CD4-positive, alpha-beta T cell (primary cell): ENCODE measurements around the gene PAIP2. TPM values are rescaled to one million over a fixed set of nuclear protein-coding genes. Genes with fewer than 3 reads are reported as not detected.
A peak's percentile ranks its signal among the peaks of the same experiment; 100 is the strongest.

Source experiments
- ATAC-seq: fragments of 200-7000 bp; cut with Tn5 transposase; one replicate; pipeline ENCODE4 v1.10.0; 2022; ENCODE audit warnings: mild to moderate bottlenecking; ENCODE audit not compliant: poor library complexity
- CTCF ChIA-PET: fragments of 350-600 bp; sonication (Branson Sonifier 250); formaldehyde crosslinking; loops from one replicate; lab custom pipeline; 2021; ENCODE audit warnings: antibody characterized with exemption, inconsistent platforms; lab: Charles Lee
- POLR2A ChIA-PET: fragments of 350-600 bp; sonication (Branson Sonifier 250); formaldehyde crosslinking; loops from one replicate; lab custom pipeline; 2021; ENCODE audit warnings: antibody characterized with exemption, inconsistent platforms; lab: Charles Lee
- DNase-seq, 14 experiments: peaks; one replicate each; pipeline ENCODE4 v3.0.0-alpha.2; 2013 to 2020; ENCODE audit warnings: mixed read lengths in 2 of 14
- H3K27ac ChIP-seq, 2 donors: one replicate each; pipeline versions ENCODE4 v1.5.1 to v1.7.0; 2013; ENCODE audit warnings: low read length in 2 of 2, low read depth in 1 of 2, mild to moderate bottlenecking in 1 of 2
- H3K27me3 ChIP-seq, 2 experiments: 1 replicate in 1 of 2; 2 replicates in 1 of 2; pipeline versions ENCODE4 v1.6.1 to v1.7.0; 2013; ENCODE audit warnings: low read length in 2 of 2, control low read depth in 1 of 2, mild to moderate bottlenecking in 1 of 2, moderate library complexity in 1 of 2; ENCODE audit not compliant: insufficient read depth in 2 of 2, control insufficient read depth in 1 of 2
- H3K36me3 ChIP-seq: one replicate; pipeline ENCODE4 v1.6.1; 2013; ENCODE audit warnings: low read length, control low read depth; ENCODE audit not compliant: insufficient read depth
- H3K4me1 ChIP-seq: one replicate; pipeline ENCODE4 v1.6.1; 2013; ENCODE audit warnings: low read length, control low read depth; ENCODE audit not compliant: insufficient read depth
- H3K4me3 ChIP-seq: one replicate; pipeline ENCODE4 v1.5.1; 2013; ENCODE audit warnings: mild to moderate bottlenecking, low read length, moderate library complexity
- H3K9me3 ChIP-seq, 2 experiments: 1 replicate in 1 of 2; 2 replicates in 1 of 2; pipeline versions ENCODE4 v1.6.1 to v1.7.0; 2013; ENCODE audit warnings: low read length in 2 of 2, mild to moderate bottlenecking in 2 of 2, control low read depth in 1 of 2, moderate library complexity in 1 of 2; ENCODE audit not compliant: control insufficient read depth in 1 of 2, insufficient read depth in 1 of 2
- H3K27ac Mint-ChIP-seq: one replicate; pipeline ENCODE4 v1.8.0; 2020; ENCODE audit warnings: mixed read lengths
- H3K27me3 Mint-ChIP-seq: one replicate; pipeline ENCODE4 v1.8.0; 2021; ENCODE audit warnings: mixed read lengths
- H3K36me3 Mint-ChIP-seq: one replicate; pipeline ENCODE4 v1.8.0; 2021; ENCODE audit warnings: low read depth, mixed read lengths
- H3K4me1 Mint-ChIP-seq: one replicate; pipeline ENCODE4 v1.8.0; 2021; ENCODE audit warnings: low read depth, mixed read lengths
- H3K4me3 Mint-ChIP-seq: one replicate; pipeline ENCODE4 v1.8.0; 2020; ENCODE audit warnings: mild to moderate bottlenecking, mixed read lengths
- H3K9me3 Mint-ChIP-seq: one replicate; pipeline ENCODE4 v1.8.0; 2020; ENCODE audit warnings: mixed read lengths
- intact Hi-C, 2 experiments: fragments of 100-400 bp; cut with DNase I in 1 of 2; cut with micrococcal nuclease in 1 of 2; formaldehyde crosslinking; loops; one replicate each; pipeline versions ENCODE4 v1.15.1 to v1.9.0; 2023 to 2025; cut with DNase I, micrococcal nuclease
- total RNA-seq, 174 experiments: library from RNA in 2 of 174; stranded (reverse) in 2 of 174; gene quantifications; one replicate each; pipeline ENCODE4 v1.2.3 and lab custom pipeline; 2021 to 2026
- TF ChIP-seq, protein P1 (sequence below): fragments of 200-600 bp; IDR thresholded peaks from one replicate; pipeline ENCODE4 v1.8.0; 2022; ENCODE audit warnings: antibody characterized with exemption, mild to moderate bottlenecking

Gene PAIP2
- total RNA-seq, 2 experiments from 2014 or later: 151 to 156 TPM

DNA sequence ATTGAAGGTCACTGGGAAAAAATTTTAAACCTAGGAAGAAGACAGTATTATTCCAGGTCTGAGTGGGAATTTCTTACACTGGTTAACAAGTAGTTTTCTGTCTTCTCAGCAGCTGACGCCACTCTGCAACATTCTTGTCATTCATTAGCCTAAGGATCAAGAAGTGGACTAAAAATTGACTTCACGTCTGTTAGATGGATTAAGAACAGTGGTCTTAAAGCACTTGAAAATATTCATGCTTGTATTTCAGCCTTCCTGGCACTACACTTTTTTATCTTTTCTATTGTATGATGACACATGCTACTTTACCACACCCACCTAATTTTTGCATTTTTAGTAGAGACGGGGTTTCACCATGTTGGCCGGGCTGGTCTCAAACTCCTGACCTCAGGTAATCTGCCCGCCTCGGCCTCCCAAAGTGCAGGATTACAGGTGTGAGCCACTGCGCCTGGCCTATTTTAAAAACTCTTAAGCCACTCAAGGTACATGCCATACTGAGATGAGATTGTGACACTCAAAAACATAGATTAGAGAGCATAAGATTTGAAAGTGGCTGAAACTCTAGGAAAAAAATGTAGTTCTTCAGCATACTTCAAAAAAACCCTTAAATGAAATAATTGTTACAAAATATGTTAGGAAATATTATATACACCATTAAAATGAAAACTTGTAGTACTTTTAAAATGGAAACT lies 39.7 kb upstream of the PAIP2 start:
- H3K4me1 Mint-ChIP-seq: peaks cover 97% of the 10 kb centered on the region
- peaks cover 52% of the 10 kb centered on the region for H3K4me1 ChIP-seq
- H3K27ac Mint-ChIP-seq: peak overlapping the region; percentile 71
- H3K27me3 ChIP-seq: no peaks in the 10 kb centered on the region
- intact Hi-C loops: no loop called here
- no peak overlapping the region for H3K4me3 ChIP-seq
- POLR2A ChIA-PET: interaction anchor here (6.0 to 8.7 kb wide), 2 partner anchors 7 to 39 kb away, joined by 50 to 79 read pairs; partner anchors contain the start of genes MATR3 and PAIP2
- peak overlapping the region; percentile 56 for H3K4me3 Mint-ChIP-seq
- no peaks in the 10 kb centered on the region for H3K9me3 Mint-ChIP-seq
- no peaks in the 10 kb centered on the region for H3K9me3 ChIP-seq
- peaks cover 26% of the 10 kb centered on the region for H3K36me3 Mint-ChIP-seq
- no peaks in the 10 kb centered on the region for H3K27me3 Mint-ChIP-seq
- ATAC-seq (no peak), DNase-seq (no peak)
- no peaks in the 10 kb centered on the region for H3K36me3 ChIP-seq
- CTCF ChIA-PET: interaction anchor here (0.9 to 1.0 kb wide), 2 partner anchors 40 to 216 kb away, joined by 3 read pairs; partner anchors contain the start of gene PAIP2
- no peak overlapping the region for H3K27ac ChIP-seq
- TF ChIP-seq, protein P1, sequence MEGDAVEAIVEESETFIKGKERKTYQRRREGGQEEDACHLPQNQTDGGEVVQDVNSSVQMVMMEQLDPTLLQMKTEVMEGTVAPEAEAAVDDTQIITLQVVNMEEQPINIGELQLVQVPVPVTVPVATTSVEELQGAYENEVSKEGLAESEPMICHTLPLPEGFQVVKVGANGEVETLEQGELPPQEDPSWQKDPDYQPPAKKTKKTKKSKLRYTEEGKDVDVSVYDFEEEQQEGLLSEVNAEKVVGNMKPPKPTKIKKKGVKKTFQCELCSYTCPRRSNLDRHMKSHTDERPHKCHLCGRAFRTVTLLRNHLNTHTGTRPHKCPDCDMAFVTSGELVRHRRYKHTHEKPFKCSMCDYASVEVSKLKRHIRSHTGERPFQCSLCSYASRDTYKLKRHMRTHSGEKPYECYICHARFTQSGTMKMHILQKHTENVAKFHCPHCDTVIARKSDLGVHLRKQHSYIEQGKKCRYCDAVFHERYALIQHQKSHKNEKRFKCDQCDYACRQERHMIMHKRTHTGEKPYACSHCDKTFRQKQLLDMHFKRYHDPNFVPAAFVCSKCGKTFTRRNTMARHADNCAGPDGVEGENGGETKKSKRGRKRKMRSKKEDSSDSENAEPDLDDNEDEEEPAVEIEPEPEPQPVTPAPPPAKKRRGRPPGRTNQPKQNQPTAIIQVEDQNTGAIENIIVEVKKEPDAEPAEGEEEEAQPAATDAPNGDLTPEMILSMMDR: no peak

DNA sequence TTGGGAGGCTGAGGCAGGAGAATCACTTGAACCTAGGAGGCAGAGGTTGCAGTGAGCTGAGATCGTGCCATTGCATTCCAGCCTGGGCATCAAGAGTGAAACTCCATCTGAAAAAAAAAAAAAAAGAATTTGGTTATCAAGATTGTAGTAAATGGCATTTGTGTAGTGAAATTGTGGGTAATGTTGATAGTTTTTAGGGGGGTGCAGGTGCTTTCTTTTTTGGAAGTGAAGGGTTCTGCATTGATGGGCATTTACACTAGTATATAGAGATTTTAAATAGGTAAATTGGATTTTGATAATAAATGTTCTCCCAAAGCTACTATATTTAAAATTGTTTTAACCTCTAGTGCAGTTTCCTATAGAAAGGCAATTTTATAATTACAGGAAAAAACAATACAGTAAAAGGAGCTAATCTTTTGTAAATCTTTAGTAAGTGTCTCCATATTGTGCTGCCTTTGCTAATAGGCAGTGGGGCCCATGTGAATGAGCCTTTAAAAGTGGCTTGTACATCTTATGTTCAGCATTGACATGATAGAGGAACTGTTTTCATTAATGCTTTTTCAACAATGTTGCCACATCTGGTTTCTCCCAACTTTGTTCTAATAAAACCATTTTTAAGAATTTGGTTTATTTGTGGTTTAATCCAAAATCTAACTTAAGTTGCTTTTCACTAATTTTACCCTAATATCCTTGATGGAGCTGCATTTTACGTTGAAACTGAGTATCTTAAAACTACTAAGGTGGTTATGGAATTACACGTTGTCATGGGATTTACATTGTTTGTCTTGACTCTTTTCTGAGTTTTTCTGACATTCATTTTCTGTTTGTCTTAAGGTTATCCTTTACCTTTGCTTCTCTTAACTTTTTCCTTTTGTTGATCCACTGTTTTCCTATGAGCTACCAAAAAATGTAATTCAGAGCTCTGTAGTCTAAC lies 37.0 kb upstream of the PAIP2 start:
- Mint-ChIP-seq H3K9me3 (no peaks in the 10 kb centered on the region), H3K27ac (no peak overlapping the region), H3K27me3 (no peaks in the 10 kb centered on the region), H3K36me3 (peaks cover 36% of the 10 kb centered on the region), H3K4me1 (peaks cover 94% of the 10 kb centered on the region), H3K4me3 (peak overlapping the region; percentile 52)
- no peak overlapping the region for H3K4me3 ChIP-seq
- TF ChIP-seq, protein P1: no peak
- ATAC-seq (no peak), DNase-seq (no peak)
- H3K4me1 ChIP-seq: peaks cover 48% of the 10 kb centered on the region
- POLR2A ChIA-PET: interaction anchor here (0.5 to 8.7 kb wide), 6 partner anchors 10 to 336 kb away, joined by 3 to 79 read pairs (median 6); partner anchors contain the start of genes MATR3 and PAIP2
- no peak overlapping the region for H3K27ac ChIP-seq
- CTCF ChIA-PET: interaction anchor here (0.6 to 1.7 kb wide), 4 partner anchors 9 to 806 kb away, joined by 3 to 8 read pairs (median 4); no protein-coding TSS in a partner anchor
- no peaks in the 10 kb centered on the region for H3K27me3 ChIP-seq
- intact Hi-C loops: no loop called here
- H3K36me3 ChIP-seq: peaks cover 6% of the 10 kb centered on the region
- H3K9me3 ChIP-seq: no peaks in the 10 kb centered on the region

- H3K9me3 ChIP-seq: no peaks in the 10 kb centered on the region
- ChIA-PET CTCF (interaction anchor here (0.9 to 1.4 kb wide), 2 partner anchors 32 to 36 kb away, joined by 3 read pairs; no protein-coding TSS in a partner anchor), POLR2A (interaction anchor here (6.0 to 8.7 kb wide), 2 partner anchors 11 to 35 kb away, joined by 50 to 79 read pairs; partner anchors contain the start of genes MATR3 and PAIP2)
- Mint-ChIP-seq H3K27me3 (no peaks in the 10 kb centered on the region), H3K4me1 (peaks cover 94% of the 10 kb centered on the region), H3K4me3 (peak overlapping the region; percentile 5), H3K27ac (no peak overlapping the region), H3K9me3 (no peaks in the 10 kb centered on the region), H3K36me3 (peaks cover 46% of the 10 kb centered on the region)
- H3K4me1 ChIP-seq: peaks cover 37% of the 10 kb centered on the region
- no peak for ATAC-seq
- H3K27ac ChIP-seq: peak overlapping the region in 1 of 2 donors; percentile 25
- no peak for DNase-seq
- peaks cover 6% of the 10 kb centered on the region for H3K36me3 ChIP-seq
- intact Hi-C loops: no loop called here
- TF ChIP-seq, protein P1: no peak
- no peaks in the 10 kb centered on the region for H3K27me3 ChIP-seq
- no peak overlapping the region for H3K4me3 ChIP-seq
Observed at GRCh38 chr5:139306197-139306596, 35.5 kb upstream of the PAIP2 start.
